Nephron progenitor cell (in vitro differentiated cells): Measurements from ENCODE around the gene PIP5KL1.

Experiments
- DNase-seq: peaks from one replicate; pipeline ENCODE4 v3.0.0; 2021
- H3K27ac Mint-ChIP-seq: 2 replicates; pipeline ENCODE4 v1.8.0; 2021; ENCODE audit warnings: mild to moderate bottlenecking, moderate library complexity, mixed read lengths
- H3K27me3 Mint-ChIP-seq: 2 replicates; pipeline ENCODE4 v1.8.0; 2021; ENCODE audit warnings: mild to moderate bottlenecking, low read depth, mixed read lengths; ENCODE audit not compliant: poor library complexity
- H3K36me3 Mint-ChIP-seq: 2 replicates; pipeline ENCODE4 v1.8.0; 2021; ENCODE audit warnings: low read depth, mixed read lengths
- H3K4me1 Mint-ChIP-seq: 2 replicates; pipeline ENCODE4 v1.8.0; 2021; ENCODE audit warnings: mixed read lengths
- H3K4me3 Mint-ChIP-seq: 2 replicates; pipeline ENCODE4 v1.8.0; 2021; ENCODE audit warnings: mild to moderate bottlenecking, moderate library complexity, mixed read lengths
- H3K9me3 Mint-ChIP-seq: 2 replicates; pipeline ENCODE4 v1.8.0; 2021; ENCODE audit warnings: mild to moderate bottlenecking, moderate library complexity, mixed read lengths
- TF ChIP-seq, protein P1 (sequence below): fragments of 200-600 bp; sonication (generic); IDR thresholded peaks from 2 replicates; pipeline ENCODE4 v1.5.0; 2021; ENCODE audit warnings: antibody characterized with exemption

PIP5KL1 gene

DNA sequence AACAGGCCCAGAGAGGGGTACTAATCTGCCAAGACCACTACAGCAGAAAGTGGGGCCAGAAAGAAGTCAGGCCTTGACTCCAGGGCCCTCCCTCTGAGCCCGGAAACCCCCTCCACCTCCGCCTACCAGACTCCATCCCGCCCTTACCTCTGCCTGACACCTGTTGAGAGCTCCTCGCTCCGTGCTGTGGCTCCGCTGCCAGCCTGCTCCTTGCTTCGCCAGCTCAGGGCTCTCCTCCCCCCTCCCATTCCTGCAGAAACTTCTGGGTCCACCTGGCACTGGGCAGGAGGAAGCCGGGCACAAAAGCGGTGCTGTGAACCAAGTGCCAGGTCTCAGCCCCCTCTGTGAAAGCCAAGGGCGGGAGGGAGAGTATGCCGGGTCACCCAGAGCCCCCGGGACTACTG is 24.8 kb downstream of the PIP5KL1 start:
- Mint-ChIP-seq H3K27me3 (no peaks in the 10 kb centered on the region), H3K36me3 (peaks cover under 1% of the 10 kb centered on the region), H3K4me1 (peaks cover 66% of the 10 kb centered on the region), H3K9me3 (no peaks in the 10 kb centered on the region), H3K4me3 (no peak overlapping the region), H3K27ac (no peak overlapping the region)
- DNase-seq, result no peak
- TF ChIP-seq, protein P1, sequence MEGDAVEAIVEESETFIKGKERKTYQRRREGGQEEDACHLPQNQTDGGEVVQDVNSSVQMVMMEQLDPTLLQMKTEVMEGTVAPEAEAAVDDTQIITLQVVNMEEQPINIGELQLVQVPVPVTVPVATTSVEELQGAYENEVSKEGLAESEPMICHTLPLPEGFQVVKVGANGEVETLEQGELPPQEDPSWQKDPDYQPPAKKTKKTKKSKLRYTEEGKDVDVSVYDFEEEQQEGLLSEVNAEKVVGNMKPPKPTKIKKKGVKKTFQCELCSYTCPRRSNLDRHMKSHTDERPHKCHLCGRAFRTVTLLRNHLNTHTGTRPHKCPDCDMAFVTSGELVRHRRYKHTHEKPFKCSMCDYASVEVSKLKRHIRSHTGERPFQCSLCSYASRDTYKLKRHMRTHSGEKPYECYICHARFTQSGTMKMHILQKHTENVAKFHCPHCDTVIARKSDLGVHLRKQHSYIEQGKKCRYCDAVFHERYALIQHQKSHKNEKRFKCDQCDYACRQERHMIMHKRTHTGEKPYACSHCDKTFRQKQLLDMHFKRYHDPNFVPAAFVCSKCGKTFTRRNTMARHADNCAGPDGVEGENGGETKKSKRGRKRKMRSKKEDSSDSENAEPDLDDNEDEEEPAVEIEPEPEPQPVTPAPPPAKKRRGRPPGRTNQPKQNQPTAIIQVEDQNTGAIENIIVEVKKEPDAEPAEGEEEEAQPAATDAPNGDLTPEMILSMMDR, result no peak

DNA sequence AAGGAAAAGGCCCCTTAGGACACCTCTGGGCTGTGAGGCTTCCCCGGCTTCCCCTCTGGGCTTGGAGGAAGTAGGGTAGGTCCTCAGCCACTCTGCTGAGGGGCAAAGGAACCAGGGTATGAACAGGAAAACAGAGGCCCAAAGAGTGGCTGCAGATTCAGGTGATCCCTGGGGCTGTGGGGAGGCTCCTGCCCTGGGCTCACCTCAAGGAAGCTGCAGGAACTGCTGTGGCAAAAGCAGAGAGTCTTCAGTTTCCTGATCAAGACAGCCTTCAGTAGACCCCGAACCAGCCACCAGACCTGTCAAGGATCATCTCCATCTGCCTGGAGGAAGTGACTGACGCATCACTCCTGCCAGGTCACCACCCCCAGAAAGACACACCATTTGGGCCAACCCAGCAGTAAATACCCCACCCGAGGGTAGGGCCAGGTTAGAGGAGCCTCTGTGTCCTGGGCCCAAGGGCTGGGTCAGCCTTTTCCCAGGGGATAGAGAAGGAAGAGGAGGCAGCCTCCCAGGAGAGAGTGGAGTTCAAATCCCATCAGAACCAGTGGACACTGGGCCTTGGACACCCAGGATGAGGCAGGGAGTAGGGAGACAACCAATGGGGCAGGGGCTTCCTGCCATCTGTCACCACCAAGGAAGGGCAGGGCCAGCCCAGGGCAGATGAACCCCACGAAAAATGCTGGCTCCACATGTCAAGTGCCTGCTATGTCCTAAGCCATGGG is 25.4 kb downstream of the PIP5KL1 start:
- Mint-ChIP-seq H3K4me3 (no peak overlapping the region), H3K36me3 (no peaks in the 10 kb centered on the region), H3K9me3 (no peaks in the 10 kb centered on the region), H3K27ac (no peak overlapping the region), H3K4me1 (peaks cover 61% of the 10 kb centered on the region), H3K27me3 (no peaks in the 10 kb centered on the region)
- TF ChIP-seq, protein P1, result no peak
- no peak for DNase-seq

DNA sequence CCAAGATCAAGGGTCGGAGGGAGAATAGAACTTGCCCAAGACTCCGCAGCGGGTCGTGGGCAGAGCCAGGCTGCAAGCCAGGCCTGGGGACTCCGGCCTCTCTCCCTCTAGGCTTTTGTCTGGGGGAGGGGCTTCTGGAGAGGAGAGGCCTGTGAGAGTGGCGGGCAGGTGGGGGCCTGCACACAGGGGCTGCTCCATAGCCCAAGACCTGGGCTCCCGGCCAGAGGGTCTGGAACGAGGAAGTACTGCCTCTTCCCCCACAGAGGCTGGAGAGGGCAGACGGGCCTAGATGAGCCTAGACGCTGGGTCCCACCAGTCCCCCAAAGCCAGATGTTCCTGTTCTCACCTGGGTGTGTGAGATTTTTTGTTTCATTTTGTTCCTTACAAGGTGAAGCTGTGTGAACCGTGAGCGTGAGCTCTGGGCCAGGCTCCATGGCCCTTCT is 26.0 kb downstream of the PIP5KL1 start:
- peak overlapping the region; percentile 56 for H3K4me3 Mint-ChIP-seq
- DNase-seq, result no peak
- TF ChIP-seq, protein P1, result no peak
- no peaks in the 10 kb centered on the region for H3K27me3 Mint-ChIP-seq
- H3K9me3 Mint-ChIP-seq, result no peaks in the 10 kb centered on the region
- H3K27ac Mint-ChIP-seq, result peak overlapping the region; percentile 54
- peaks cover 59% of the 10 kb centered on the region for H3K4me1 Mint-ChIP-seq
- H3K36me3 Mint-ChIP-seq, result no peaks in the 10 kb centered on the region

DNA sequence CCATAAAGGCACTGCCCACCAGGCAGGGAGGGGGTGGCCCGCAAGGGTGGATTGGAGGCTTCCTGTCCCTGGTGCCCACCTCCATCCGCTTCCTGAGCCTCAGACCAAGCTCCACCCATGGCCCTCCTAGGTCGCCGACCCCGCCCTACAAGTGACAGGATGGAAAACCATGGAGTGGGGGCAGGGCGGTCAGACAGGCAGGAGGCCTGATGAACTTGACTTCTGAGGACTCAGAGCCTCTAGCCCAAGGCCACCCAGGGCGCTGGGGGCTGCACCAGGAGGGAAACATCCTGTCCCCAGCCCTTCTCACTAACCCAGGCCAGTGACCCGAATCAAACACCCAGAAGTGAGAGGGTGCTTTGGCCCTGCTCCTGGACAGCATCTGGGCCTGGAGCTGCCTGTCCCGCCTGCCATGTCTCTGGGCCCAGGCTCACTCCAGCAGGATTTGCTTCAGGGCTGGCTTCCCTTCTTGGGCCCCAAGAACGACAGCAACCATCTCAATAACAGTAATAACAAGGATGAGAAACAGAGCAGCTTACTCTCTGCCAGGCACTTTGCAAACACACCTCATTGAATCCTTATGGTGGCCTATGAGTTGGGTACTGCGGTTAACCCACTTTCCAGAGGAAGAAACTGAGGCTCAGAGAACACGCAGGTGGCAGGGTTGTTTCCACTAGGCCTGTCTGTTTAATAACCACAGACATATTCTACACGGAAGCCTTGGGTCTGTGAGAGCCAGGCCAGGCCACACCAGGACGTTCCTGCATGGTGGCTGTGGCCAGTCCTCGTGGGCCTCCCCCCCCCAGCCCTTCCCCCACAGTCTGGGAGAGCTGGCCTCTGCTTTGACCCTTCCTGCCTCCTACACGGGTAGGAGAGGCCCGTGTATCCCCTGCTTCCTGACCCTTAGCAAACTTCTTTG is 26.8 kb downstream of the PIP5KL1 start:
- Mint-ChIP-seq H3K27me3 (no peaks in the 10 kb centered on the region), H3K27ac (peak overlapping the region; percentile 54), H3K4me1 (peaks cover 56% of the 10 kb centered on the region), H3K36me3 (no peaks in the 10 kb centered on the region), H3K4me3 (peak overlapping the region; percentile 56), H3K9me3 (no peaks in the 10 kb centered on the region)
- TF ChIP-seq, protein P1, result no peak
- DNase-seq, result peak; percentile 73

DNA sequence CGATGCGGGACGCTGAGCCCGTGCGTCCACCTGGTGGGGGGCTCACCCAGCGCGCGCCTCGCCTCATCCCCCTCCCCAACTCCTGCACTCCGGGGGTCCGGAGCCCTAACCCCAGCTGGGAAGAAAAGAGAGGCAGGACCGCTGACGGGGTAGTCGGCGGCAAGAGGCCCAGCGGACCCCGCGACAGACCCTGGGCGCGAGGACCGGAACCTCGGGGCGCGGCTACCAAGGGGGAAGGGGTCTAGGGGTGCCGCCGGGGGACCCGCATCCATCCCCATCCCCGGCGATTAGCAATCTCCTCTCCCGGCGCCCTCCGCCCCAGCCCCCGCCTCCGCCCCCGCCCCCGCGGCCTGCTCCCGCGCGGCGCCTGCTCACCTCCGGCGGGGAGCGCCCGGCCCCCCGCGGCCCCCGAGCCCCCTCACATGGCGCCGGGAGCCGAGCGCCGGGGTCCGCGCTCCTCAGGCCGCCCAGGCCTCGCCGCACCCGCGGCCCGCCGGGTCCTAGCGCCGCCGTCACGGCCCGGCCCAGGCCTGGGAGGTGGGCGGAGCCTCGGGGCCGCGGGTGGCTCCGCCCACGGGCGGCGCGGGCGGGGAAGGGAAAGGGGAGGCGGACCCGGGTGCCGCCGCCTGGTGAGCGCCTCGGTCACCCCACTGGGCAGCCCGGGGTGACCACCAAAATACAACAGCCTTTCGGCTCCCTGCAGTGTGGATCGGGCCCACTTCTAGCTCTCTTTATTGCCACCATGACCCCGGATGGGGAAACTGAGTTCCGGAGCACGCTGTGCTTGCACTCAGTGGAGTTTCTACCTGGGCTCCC is 31.2 kb downstream of the PIP5KL1 start, which contains the start of gene ST6GALNAC6:
ST6GALNAC6 (minus strand) TSS at position 476 of the 816 bp plus-strand sequence. CDS start 1,622 bp downstream, outside the sequence.
- H3K4me3 Mint-ChIP-seq, result peak within 1 kb of the TSS; percentile 88
- peaks cover 49% of the 10 kb centered on the region for H3K4me1 Mint-ChIP-seq

More for the DNA sequence above, 31.2 kb downstream of the PIP5KL1 start, which contains the start of gene ST6GALNAC6:
- Mint-ChIP-seq H3K9me3 (peaks cover 13% of the 10 kb centered on the region), H3K36me3 (peaks cover 26% of the 10 kb centered on the region), H3K27me3 (no peaks in the 10 kb centered on the region), H3K27ac (peak within 1 kb of the TSS; percentile 90)
- peak; percentile 81 for DNase-seq
- TF ChIP-seq, protein P1, result no peak
